Hematopoietic multipotent progenitor cell treated with erythropoietin and hydrocortisone succinate and interleukin-3 and kit ligand, for 15 days (in vitro differentiated cells): ENCODE results near the gene MOCS2.

ENCODE experiments used
- DNase-seq: peaks from one replicate; pipeline ENCODE4 v3.0.0-alpha.2; 2015; ENCODE audit warnings: low spot score

Gene MOCS2

DNA sequence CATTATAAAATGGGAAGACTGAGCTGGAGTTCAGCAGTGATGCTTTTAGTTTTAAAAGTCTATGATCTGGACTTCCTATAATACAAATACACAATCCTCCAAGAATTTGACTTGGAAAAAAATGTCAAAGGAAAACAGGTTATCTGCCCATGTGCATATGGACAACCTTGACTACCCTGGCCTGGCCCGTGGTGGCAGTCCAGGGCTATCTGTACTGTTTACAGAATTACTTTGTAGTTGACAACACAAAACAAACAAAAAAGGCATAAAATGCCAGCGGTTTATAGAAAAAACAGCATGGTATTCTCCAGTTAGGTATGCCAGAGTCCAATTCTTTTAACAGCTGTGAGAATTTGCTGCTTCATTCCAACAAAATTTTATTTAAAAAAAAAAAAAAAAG lies 17.3 kb downstream of the MOCS2 start:
- no peak for DNase-seq

DNA sequence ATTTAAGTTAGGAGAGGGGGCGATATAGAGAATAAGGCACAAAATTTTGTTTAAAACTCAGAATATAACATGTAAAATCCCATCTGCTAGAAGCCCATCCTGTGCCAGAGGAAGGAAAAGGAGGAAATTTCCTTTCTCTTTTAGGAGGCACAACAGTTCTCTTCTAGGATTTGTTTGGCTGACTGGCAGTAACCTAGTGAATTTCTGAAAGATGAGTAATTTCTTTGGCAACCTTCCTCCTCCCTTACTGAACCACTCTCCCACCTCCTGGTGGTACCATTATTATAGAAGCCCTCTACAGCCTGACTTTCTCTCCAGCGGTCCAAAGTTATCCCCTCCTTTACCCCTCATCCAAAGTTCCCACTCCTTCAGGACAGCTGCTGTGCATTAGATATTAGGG lies 18.3 kb downstream of the MOCS2 start:
- no peak for DNase-seq

DNA sequence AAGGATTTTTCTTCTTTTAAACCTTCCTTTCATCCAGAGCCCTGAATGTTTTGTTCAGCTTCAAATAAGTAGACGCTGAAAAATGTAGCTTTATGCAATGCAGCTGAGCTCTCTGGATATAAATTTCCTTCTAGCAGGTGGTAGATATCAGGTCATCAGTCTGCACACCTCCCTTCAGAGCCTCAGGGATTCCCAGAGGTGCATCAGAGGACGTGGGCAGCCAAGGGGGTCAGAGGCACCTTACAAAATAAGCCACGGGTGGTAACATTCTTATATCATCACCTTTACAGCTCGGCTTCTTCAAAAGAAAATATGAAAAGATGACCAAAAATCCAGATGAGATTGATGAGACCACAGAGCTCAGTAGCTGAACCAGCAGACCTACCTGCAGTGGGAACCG lies 19.3 kb downstream of the MOCS2 start:
- no peak for DNase-seq

DNA sequence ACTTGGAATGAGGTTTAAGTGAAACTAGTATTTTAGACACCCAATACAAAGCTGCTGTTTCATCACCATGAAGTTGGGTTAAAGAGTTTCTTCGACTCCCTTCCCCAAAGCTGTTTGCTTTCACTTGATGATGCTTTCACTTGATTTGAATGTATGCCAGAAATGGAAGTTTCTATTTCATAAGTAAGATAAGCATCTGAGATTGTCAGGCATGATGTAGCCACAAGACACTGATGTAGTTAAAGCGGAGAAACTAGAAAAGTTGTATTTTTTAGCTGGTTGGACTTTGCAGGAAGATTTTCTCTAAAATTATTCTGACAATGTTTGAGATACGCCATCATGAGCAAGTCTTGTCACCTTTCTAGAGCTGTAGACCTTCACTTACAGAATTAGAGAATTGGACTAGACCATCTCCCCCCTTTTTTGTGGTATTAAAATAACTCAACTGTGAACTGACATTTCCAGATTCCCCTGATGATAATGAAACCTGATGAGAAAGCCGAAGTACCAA lies 20.0 kb downstream of the MOCS2 start:
- DNase-seq, result no peak

DNA sequence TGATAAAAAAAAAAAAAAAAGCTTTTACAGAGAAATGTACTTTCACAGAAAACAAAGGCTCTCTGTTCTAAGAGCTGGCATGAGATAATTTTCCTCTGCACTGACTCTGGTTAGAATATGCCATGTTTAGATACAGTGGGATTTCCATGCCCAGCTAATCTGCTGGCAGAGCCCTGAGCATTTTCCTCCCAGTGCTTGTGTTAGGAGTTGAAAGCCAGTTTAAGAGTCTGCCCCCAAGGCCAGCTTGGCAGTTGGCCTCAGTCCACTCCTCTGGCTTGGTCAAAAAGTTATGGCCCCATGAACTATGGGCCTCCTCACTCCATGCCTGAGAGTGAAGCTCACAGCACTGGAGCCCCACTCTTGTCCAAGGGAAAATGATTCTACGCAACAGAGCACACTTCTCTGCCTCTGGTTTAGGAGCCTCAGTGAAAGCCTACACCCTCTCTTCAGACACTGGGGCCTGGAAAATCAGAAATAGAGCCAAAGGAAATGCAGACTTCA lies 21.9 kb downstream of the MOCS2 start:
- no peak for DNase-seq

DNA sequence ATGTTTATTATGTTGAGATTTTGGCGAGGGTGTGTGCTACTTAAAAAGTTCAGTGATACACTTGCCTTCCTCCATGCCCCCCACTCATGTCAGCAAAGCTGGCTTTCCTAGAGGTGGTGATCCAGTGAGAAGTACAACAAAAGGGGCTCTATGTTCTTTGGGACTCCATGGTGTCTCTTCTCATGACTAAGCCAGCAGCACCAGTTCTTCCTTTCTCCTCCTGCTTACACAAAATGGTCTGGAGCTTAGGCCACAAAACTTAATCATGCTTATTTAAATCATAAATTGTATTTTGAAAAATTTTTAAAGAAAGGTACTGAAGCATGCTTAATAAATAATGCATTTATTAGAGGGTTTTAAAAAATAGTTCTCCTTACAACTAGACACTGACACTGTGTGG lies 22.4 kb downstream of the MOCS2 start:
- no peak for DNase-seq

DNA sequence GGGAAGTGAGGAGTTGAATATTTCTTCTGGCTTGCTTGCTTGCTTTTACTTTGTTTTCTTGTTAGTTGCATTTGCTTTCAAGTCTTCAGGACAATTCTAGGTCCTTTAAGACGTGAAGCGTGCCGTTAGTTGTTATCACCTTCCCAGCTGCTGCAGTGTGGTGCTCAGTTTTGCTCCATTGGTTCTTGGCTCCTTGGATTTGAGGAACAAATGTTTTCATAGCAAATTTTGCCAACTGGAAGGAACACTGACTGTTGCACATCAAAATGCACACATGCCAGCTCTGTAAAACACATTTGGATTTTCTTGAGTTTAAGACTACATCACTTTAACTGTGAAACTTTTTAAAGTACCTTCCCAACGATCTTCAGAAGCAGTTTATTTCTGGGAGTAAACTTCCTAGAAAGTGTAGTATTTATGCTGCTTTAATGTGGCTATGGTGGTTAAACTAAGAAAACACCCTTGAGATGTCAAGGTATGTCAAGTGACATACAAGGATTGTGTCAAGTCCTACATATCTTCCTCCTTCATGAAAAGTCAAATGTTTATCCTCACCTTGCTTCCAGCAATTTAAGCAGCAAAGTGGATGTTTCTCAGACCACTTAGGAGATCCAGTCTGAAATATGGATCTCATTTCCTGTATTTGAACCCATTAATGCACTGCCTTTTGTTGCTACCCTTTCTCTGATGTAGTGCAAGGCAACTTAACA lies 24.9 kb downstream of the MOCS2 start:
- DNase-seq, result no peak

DNA sequence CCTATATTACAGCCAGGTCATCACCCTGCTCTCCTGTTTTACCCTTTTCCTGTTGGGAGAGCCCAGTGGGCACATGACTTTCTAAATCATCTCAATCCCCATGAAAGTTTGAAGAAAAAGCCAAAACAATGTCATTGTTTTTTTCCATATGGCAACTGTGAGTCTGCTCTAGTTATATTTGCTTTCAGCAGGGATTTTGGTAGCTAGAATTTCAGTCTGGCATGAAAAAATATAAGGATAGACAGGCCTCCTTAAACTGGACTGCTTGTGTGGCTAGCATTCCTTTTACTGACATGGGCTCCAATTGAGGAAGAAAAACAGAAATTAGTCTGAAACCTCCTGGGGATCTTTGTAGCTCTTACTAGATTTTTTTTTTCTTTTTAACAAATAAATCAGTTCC lies 25.6 kb downstream of the MOCS2 start:
- no peak for DNase-seq

DNA sequence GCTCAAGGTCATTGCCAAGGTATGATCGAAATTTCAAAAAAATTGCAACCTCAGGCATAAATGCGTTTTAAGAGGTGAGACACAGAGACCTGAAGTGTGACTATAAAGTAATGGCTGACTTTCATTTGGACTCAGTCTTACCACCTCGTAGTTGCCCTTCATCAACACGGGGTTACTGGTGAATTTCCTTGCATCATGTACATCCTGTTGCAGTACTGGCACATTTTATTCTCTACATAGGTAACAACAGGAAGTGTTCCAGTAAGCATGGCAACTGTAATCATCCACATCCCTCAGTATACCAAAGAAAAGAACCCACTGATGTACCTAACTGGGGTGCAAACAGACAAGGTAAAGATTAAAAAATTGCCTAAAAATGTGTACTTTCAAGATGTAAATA lies 29.3 kb downstream of the MOCS2 start:
- DNase-seq, result no peak

DNA sequence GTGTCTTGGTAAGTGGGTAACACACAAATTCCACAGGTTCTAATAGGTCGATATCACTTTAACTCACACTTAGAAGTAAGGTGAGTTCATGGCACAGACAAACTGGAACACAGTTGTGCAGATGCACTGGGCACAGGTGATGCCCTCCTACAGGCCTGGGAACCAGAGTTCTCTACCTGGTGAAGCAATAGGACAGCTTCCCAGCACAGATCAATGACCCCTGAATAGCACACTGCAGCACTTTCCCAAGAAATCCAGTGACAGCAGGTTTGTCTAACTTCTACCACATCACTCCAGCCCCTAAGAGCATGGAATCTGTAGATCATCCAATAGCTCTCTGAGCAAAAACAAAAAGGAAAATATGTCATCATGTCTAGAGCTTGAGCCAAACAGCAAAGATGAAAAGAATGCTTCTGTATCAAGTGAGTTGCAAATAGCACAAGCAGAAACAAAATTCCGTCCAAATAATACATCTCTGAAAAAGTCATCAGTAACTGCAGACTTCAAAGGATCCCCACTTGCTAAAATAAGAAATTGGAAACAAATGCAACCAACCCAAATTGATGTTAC lies 33.5 kb downstream of the MOCS2 start:
- DNase-seq, result no peak

DNA sequence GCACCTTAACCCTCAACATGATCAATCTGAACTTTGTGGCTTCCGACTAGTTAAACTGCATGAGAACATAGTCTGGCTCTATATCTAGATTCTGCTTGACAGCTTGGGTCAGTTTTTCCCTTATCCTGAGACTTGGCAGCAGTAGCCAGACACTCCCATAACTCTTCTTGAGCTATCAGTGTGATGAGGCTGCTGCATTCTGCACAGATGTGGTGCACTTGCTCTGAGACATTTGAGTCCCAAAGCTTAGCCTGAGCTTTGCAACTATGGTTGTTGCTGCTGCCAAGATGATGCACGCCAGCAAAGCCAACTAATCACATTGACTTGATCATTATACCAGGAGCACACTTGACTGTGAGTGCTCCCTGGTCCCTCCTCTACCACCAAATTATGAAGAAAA lies 36.2 kb downstream of the MOCS2 start:
- no peak for DNase-seq

DNA sequence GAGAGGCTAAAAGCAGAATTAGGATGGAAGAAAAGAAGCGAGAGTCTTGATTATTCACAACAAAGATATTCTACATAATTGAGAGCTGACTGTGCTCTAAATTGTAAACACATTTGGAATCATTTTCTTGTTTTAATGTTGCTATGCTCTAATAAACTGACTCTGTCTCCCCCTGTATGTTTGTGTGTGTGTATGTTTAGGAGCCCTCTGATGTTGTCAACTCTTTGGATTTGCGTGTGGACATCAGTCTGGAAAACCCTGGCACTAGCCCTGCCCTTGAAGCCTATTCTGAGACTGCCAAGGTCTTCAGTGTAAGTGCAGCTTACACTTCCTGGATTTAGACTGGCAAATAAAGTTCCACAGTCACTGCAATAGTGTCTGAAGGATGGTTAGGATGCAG lies 37.8 kb downstream of the MOCS2 start:
- no peak for DNase-seq

DNA sequence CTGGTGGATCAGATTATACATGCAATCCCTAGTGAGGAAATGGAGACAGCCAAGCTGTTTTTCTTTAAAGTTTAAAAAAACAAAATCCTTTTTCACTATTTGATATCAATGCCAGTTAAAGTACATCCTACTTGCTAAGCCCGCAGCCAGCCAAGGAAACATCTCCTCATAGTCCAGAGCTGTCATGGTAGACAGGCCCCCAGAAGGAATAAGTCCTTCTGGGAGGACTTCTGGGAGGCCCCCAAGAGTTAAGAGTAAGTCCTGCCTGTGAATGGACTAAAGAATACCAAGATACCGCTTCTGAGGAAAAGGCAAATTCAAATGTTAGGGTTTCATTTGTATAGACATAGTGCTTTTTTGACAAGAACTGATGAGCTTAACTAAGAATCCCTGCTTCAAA lies 38.3 kb downstream of the MOCS2 start:
- no peak for DNase-seq

DNA sequence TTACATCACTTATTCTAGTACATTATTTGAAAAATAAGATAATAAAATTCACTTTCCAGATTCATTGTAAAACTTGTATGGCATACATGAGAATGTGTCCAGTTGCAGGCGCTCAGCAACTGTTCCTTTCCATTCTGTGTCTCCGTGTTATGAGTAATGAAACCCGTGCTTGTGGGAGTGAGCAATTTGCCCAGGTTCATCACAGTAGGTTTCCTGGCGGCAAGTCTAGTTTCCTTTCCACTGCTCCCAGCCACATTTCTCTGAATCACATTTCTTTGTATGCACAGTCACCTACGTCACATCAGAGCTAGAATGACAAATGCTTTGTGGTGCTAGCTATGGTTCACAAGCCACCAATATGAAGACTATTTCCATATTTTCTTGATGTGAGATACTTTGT lies 39.9 kb downstream of the MOCS2 start:
- DNase-seq, result no peak

DNA sequence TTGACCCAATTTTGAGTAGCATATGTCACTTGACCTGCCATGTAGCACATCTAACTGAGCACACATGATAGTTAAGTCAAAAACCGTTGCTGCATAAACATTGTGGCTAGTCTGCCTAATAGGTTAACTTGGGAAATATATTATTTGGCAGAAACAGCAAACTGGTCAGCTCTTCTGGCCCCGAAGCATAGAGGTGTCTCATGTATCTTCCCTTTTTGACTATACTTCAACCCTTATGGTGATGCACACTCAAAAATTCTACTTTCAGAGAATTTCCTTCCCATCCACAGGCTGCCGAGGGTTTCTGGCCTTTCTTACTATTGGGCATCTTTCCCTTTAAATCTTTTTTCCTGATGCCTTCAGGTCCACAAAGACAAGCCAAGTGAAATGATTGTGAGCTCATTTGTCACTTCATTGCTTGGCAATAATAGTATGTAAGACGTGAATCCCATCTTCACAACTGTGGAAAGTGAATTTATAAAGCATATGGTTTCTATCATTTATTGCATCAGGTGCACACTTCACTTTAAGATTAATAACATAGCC lies 41.2 kb downstream of the MOCS2 start:
- no peak for DNase-seq

DNA sequence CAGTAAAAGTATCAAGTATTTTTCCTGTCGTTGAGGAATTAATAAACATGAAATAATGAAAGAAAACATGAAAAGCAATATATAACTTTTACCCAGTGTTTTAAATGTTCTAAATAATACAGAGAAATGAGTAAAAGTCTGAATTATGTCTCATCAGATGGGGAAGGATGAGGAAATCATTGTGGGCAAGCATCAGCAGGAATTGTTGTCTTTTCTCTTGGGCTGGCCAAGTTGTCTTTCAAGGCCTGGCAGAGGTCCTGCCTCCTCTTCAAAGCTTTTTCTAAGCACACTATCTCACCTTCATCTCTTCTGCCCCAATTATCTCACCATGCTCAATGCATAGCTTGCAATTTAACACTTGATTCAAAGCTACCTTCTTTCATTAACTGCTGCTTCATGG lies 41.9 kb downstream of the MOCS2 start:
- no peak for DNase-seq

DNA sequence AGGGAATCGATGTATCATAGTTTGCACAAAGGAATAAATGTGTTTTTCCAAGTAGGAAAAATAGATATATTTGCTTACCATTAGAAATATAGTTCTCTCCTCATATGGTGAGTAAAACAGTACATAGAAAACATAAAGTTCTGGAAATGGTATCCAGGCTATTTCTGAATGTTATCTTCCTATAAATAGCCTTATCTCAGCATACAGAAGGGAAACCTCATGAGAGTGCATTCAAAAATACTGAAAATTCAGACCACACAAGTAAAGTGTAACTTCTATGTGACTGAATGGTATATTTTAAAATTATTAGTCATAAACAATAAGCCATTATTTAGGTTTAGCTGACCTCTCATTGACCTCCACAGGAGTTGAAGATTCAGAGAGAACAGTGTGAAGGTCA lies 43.5 kb downstream of the MOCS2 start:
- no peak for DNase-seq

DNA sequence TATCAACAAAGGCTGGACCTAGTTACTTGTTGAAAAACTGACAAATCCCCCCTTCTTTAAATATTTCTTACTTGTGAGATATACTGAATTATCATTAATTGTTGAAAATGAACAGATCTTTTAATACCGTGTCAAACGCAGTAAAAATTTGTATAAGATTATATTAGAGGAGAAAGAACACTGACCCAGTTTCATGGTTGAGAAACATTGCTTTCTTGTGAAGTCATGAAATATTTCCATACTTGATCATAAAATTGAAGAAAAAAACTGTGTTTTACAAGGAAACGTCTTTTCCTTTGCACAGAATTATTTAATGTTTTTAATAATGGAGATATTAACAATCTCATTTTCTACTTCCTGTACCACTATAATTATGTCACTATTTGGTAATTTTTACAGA lies 45.8 kb downstream of the MOCS2 start:
- no peak for DNase-seq

DNA sequence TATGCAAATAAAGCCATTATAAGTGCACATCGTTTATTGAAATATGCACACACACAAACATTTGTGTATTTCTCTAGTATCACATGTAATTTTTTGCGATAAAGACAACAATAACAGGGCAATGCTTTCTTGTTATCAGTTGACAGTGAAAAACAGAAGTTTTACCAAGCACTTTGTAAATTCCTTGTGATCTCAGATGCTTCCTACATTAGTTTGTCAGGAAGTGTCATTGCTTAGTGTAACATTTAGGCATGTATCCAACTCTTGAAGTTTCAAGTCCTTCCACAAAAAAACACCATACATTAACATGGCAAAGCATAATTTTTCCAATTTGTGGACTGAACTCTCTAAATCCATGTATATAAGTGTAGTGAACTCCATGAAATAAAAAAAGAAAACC lies 46.4 kb downstream of the MOCS2 start:
- no peak for DNase-seq

DNA sequence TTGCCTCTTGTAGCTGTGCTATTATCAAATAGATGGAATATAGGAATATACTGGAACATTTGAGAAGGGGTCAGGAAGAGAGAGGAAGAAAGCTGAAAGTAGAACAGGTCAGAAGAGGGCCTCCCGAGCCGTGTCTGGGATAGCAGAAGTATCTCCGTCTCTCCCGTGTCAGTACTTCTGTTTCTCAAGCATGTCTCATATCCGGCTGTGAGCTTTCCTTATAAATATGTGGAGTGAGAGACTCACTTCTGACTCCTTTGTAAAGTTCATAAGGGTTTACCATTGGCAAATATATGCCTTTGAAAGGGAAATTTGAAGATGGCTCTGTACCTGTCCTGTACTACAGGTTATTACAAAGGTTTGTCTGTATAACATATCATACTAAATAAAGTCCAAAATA lies 50.3 kb downstream of the MOCS2 start:
- DNase-seq, result no peak

DNA sequence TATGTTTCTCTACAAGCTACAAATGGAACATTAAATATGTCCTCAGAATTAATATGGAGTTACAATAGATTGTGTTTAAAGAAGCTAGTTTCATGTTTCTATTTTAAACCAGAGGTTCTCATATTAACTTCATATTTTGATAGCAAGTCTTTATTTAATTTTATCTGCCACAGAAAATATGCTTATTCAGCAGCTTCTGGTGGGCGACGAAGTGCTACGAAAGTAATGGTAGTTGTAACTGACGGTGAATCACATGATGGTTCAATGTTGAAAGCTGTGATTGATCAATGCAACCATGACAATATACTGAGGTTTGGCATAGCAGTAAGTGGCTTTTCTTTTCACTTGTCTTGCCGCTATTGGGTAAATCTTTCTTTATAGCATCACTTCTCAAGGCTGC lies 54.2 kb downstream of the MOCS2 start:
- no peak for DNase-seq

DNA sequence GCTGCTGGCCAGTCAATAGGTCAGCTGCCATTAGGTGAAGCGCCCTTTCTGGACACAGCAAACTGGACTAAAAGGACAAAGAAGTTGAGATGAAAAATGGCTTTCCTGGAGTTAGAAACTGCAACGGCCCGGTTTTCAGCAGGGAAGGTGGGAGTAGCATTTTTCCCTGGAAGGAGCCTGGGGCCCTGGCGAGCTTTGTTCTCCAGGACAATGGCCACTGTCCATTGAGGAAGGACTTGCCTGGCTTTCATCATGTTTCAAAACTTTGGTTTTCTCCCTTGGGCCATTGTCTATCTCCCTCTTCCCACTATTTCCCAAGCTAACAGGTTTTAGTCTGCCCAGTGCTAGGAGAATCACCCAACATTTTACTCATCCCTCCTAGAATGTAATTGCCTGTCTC lies 56.2 kb downstream of the MOCS2 start:
- no peak for DNase-seq

DNA sequence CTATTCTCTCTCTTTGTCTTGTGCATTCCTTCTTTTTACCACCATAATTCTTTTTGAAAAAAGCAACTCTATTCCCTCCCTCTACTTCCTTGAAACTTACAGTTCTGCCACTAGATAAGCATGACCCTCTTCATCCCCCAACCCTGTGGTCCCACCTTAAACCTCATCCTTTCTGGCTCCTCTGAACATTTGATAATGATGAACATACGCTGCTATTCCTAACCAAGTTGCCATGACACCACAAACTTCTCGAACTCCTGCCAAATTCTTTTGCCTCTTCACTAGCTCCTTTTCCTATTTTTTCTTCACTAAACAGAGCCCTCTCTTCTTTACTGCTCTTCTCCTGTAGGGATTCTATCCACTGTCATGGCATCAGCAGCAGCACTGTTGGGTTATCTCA lies 57.1 kb downstream of the MOCS2 start:
- DNase-seq, result no peak

DNA sequence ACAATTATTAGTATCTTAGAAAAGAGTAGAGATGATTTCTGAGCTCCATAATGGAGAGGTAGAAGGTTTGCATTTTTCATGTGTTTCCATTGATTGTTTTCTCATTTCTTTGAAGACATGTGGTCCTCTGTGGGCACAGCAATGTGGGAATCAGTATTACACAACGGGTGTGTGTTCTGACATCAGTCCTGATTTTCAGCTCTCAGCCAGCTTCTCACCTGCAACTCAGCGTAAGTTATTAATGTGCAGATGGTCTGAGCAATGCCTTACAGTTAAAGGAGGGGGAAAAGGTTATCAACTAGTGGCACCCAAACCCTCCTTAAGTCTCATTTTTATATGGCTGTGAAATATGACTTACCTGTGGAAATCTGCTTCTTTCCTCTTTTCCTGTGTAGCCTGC lies 61.3 kb downstream of the MOCS2 start:
- DNase-seq, result no peak
